Liver (tissue), 9 donors: ENCODE measurements around the gene BRD2. TPM values are rescaled to one million over a fixed set of nuclear protein-coding genes. Genes with fewer than 3 reads are reported as not detected.

Experiments
- DNase-seq: peaks from one replicate; pipeline ENCODE4 v3.0.0-alpha.2; 2017; ENCODE audit warnings: low spot score
- H3K27ac ChIP-seq, 2 donors: one replicate each; pipeline ENCODE4 v1.7.0; 2013; ENCODE audit warnings: inconsistent platforms in 2 of 2, low read length in 2 of 2, control low read depth in 1 of 2, low read depth in 1 of 2, mild to moderate bottlenecking in 1 of 2
- H3K27me3 ChIP-seq, 4 donors: one replicate each; pipeline versions ENCODE4 v1.6.1 to v1.7.0; 2013; ENCODE audit warnings: low read length in 3 of 4, inconsistent platforms in 1 of 4, mild to moderate bottlenecking in 1 of 4, moderate library complexity in 1 of 4; ENCODE audit not compliant: control insufficient read depth in 4 of 4, insufficient read depth in 4 of 4
- H3K36me3 ChIP-seq, 4 donors: one replicate each; pipeline versions ENCODE4 v1.6.1 to v1.7.0; 2013; ENCODE audit warnings: low read length in 3 of 4, mild to moderate bottlenecking in 3 of 4, low read depth in 1 of 4, moderate library complexity in 1 of 4; ENCODE audit not compliant: control insufficient read depth in 4 of 4, insufficient read depth in 3 of 4
- H3K4me1 ChIP-seq, 4 donors: one replicate each; pipeline versions ENCODE4 v1.6.1 to v1.7.0; 2013; ENCODE audit warnings: low read length in 3 of 4, mild to moderate bottlenecking in 3 of 4, moderate library complexity in 1 of 4; ENCODE audit not compliant: control insufficient read depth in 4 of 4, insufficient read depth in 4 of 4
- H3K4me3 ChIP-seq, 3 donors: one replicate each; pipeline versions ENCODE4 v1.6.1 to v1.7.0; 2013; ENCODE audit warnings: low read length in 3 of 3, control low read depth in 1 of 3, low read depth in 1 of 3, mild to moderate bottlenecking in 1 of 3
- H3K9ac ChIP-seq, 2 donors: one replicate each; pipeline ENCODE4 v1.7.0; 2013; ENCODE audit warnings: low read length in 2 of 2, mild to moderate bottlenecking in 2 of 2, moderate library complexity in 2 of 2, control low read depth in 1 of 2, low read depth in 1 of 2
- H3K9me3 ChIP-seq, 4 donors: one replicate each; pipeline versions ENCODE4 v1.6.1 to v1.7.0; 2013; ENCODE audit warnings: low read length in 3 of 4; ENCODE audit not compliant: control insufficient read depth in 4 of 4
- EGR1 ChIP-seq, 2 donors: IDR thresholded peaks; 2 replicates each; pipeline ENCODE4 v1.6.1; 2016 to 2018; ENCODE audit warnings: antibody characterized with exemption in 2 of 2, low read depth in 2 of 2
- FOXA1 ChIP-seq: IDR thresholded peaks from 2 replicates; pipeline ENCODE4 v1.6.1; 2016; ENCODE audit warnings: antibody characterized with exemption
- GABPA ChIP-seq, 2 donors: IDR thresholded peaks in 1 of 2; conservative IDR thresholded peaks in 1 of 2; 2 replicates each; pipeline ENCODE4 v1.6.1; 2016; ENCODE audit warnings: antibody characterized with exemption in 2 of 2, mild to moderate bottlenecking in 1 of 2, moderate library complexity in 1 of 2
- HNF4A ChIP-seq, 2 donors: conservative IDR thresholded peaks; 2 replicates each; pipeline ENCODE4 v1.6.1; 2016; ENCODE audit warnings: antibody characterized with exemption in 2 of 2, mild to moderate bottlenecking in 2 of 2
- HNF4G ChIP-seq: IDR thresholded peaks from 2 replicates; pipeline ENCODE4 v1.6.1; 2016; ENCODE audit warnings: antibody characterized with exemption
- JUND ChIP-seq, 2 donors: IDR thresholded peaks; 2 replicates each; pipeline ENCODE4 v1.6.1; 2016; ENCODE audit warnings: antibody characterized with exemption in 2 of 2
- NR2F2 ChIP-seq: IDR thresholded peaks from 2 replicates; pipeline ENCODE4 v1.6.1; 2016; ENCODE audit warnings: antibody characterized with exemption
- RAD21 ChIP-seq, 2 donors: IDR thresholded peaks; 2 replicates each; pipeline ENCODE4 v1.6.1; 2016; ENCODE audit warnings: antibody characterized with exemption in 2 of 2, mild to moderate bottlenecking in 2 of 2
- SP1 ChIP-seq: IDR thresholded peaks from 2 replicates; pipeline ENCODE4 v1.6.1; 2018; ENCODE audit warnings: antibody characterized with exemption, mild to moderate bottlenecking
- TAF1 ChIP-seq: conservative IDR thresholded peaks from 2 replicates; pipeline ENCODE4 v1.6.1; 2016; ENCODE audit warnings: antibody characterized with exemption, mild to moderate bottlenecking
- YY1 ChIP-seq: IDR thresholded peaks from 2 replicates; pipeline ENCODE4 v1.6.1; 2016; ENCODE audit warnings: antibody characterized with exemption, mild to moderate bottlenecking
- WGBS: extraction: QIAGEN DNeasy Blood & Tissue Kit; methylation state at CpG from one replicate; pipeline ENCODE4 v1.1.7; 2013; 5-methylcytosine and 5-hydroxymethylcytosine counted together
- polyA plus RNA-seq, 2 donors: library from polyadenylated mRNA; stranded (reverse) in 1 of 2; unstranded in 1 of 2; fragments of 200-250 nt in 1 of 2; fragments of >200 nt in 1 of 2; fragmentation: Nextera tagmentation in 1 of 2; extraction: Ambion mirVana in 1 of 2; gene quantifications; one replicate each; pipeline versions ENCODE4 v1.2.1 to v1.2.3, GENCODE V29; 2013 to 2015
- total RNA-seq, 2 donors: library from RNA; depleted of rRNA; stranded (reverse); fragments of >200 nt; gene quantifications; one replicate each; pipeline ENCODE4 v1.2.3, GENCODE V29; 2014
- TF ChIP-seq, protein P1 (sequence below): IDR thresholded peaks from 2 replicates; pipeline ENCODE4 v1.6.1; 2016; ENCODE audit warnings: antibody characterized with exemption
- TF ChIP-seq, protein P2 (sequence below): fragments of 150-350 bp; IDR thresholded peaks from 2 replicates; pipeline ENCODE4 v1.5.1; 2017; ENCODE audit warnings: improper control_type of control experiment, low read depth, low read length; ENCODE audit not compliant: missing input control
- TF ChIP-seq, protein P3 (sequence below): IDR thresholded peaks from 2 replicates; pipeline ENCODE4 v1.6.1; 2016; ENCODE audit warnings: antibody characterized with exemption
- TF ChIP-seq, protein P4 (sequence below): IDR thresholded peaks from 2 replicates; pipeline ENCODE4 v1.6.1; 2016; ENCODE audit warnings: antibody characterized with exemption, mild to moderate bottlenecking
- TF ChIP-seq, protein P5 (sequence below): IDR thresholded peaks from 2 replicates; pipeline ENCODE4 v1.6.1; 2016; ENCODE audit warnings: antibody characterized with exemption
- donor health status: healthy.
- donor health status: healthy.
- donor health status: healthy.
- donor health status: healthy.
- donor health status: healthy.

The BRD2 gene
- total and polyA plus RNA-seq, 4 donors, result 29.8 to 100 (median 50.2) TPM

DNA sequence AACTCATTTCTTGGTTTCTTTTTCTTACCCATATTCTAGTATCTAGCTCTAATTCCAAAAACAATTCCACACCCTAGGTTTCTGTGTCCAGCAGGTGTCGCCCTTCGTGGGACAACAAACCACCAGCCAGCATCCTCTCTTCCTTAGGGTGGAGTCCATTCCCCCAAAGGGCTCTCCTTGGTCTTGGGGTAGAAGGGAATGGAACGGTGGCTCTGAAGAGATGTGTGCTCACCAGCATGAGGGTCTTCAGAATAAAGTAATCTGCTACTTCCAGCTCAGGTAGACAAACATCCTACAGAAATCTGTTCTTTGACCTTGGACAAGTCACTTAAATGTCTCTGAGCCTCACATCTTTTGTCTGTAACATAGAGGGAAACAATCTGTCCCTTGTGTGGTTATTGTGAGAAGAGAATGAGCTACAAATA lies 34.7 kb upstream of the BRD2 start:
- 1% methylated on average over 3 of the region's 3 CpGs for WGBS

More for the DNA sequence above, 34.7 kb upstream of the BRD2 start:
- H3K27ac ChIP-seq, result no peak overlapping the region
- H3K36me3 ChIP-seq, result no peaks in the 10 kb centered on the region
- H3K9me3 ChIP-seq, result no peaks in the 10 kb centered on the region
- DNase-seq, result peak; percentile 86
- no peaks in the 10 kb centered on the region for H3K27me3 ChIP-seq
- H3K9ac ChIP-seq, result no peak overlapping the region
- H3K4me3 ChIP-seq, result no peak overlapping the region
- TF ChIP-seq, protein P1, sequence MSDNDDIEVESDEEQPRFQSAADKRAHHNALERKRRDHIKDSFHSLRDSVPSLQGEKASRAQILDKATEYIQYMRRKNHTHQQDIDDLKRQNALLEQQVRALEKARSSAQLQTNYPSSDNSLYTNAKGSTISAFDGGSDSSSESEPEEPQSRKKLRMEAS, result no peak
- TF ChIP-seq YY1 (no peak), RAD21 (IDR thresholded peaks at IDR 0.05) (peak; percentile 86 to 92), FOXA1 (no peak), EGR1 (IDR thresholded peaks at IDR 0.05; ENCODE audit: low read depth in 2 of 2) (no peak), SP1 (no peak), GABPA (IDR thresholded peaks at IDR 0.05 in 1 of 2, conservative IDR thresholded peaks at IDR 0.05 in 1 of 2) (no peak), HNF4A (conservative IDR thresholded peaks at IDR 0.05) (peak in 1 of 2 donors; percentile 10), TAF1 (no peak), HNF4G (no peak), NR2F2 (no peak), JUND (IDR thresholded peaks at IDR 0.05) (no peak)
- TF ChIP-seq, protein P2, sequence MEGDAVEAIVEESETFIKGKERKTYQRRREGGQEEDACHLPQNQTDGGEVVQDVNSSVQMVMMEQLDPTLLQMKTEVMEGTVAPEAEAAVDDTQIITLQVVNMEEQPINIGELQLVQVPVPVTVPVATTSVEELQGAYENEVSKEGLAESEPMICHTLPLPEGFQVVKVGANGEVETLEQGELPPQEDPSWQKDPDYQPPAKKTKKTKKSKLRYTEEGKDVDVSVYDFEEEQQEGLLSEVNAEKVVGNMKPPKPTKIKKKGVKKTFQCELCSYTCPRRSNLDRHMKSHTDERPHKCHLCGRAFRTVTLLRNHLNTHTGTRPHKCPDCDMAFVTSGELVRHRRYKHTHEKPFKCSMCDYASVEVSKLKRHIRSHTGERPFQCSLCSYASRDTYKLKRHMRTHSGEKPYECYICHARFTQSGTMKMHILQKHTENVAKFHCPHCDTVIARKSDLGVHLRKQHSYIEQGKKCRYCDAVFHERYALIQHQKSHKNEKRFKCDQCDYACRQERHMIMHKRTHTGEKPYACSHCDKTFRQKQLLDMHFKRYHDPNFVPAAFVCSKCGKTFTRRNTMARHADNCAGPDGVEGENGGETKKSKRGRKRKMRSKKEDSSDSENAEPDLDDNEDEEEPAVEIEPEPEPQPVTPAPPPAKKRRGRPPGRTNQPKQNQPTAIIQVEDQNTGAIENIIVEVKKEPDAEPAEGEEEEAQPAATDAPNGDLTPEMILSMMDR, result peak; percentile 87
- TF ChIP-seq, protein P3, sequence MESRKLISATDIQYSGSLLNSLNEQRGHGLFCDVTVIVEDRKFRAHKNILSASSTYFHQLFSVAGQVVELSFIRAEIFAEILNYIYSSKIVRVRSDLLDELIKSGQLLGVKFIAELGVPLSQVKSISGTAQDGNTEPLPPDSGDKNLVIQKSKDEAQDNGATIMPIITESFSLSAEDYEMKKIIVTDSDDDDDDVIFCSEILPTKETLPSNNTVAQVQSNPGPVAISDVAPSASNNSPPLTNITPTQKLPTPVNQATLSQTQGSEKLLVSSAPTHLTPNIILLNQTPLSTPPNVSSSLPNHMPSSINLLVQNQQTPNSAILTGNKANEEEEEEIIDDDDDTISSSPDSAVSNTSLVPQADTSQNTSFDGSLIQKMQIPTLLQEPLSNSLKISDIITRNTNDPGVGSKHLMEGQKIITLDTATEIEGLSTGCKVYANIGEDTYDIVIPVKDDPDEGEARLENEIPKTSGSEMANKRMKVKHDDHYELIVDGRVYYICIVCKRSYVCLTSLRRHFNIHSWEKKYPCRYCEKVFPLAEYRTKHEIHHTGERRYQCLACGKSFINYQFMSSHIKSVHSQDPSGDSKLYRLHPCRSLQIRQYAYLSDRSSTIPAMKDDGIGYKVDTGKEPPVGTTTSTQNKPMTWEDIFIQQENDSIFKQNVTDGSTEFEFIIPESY, result no peak
- TF ChIP-seq, protein P4, sequence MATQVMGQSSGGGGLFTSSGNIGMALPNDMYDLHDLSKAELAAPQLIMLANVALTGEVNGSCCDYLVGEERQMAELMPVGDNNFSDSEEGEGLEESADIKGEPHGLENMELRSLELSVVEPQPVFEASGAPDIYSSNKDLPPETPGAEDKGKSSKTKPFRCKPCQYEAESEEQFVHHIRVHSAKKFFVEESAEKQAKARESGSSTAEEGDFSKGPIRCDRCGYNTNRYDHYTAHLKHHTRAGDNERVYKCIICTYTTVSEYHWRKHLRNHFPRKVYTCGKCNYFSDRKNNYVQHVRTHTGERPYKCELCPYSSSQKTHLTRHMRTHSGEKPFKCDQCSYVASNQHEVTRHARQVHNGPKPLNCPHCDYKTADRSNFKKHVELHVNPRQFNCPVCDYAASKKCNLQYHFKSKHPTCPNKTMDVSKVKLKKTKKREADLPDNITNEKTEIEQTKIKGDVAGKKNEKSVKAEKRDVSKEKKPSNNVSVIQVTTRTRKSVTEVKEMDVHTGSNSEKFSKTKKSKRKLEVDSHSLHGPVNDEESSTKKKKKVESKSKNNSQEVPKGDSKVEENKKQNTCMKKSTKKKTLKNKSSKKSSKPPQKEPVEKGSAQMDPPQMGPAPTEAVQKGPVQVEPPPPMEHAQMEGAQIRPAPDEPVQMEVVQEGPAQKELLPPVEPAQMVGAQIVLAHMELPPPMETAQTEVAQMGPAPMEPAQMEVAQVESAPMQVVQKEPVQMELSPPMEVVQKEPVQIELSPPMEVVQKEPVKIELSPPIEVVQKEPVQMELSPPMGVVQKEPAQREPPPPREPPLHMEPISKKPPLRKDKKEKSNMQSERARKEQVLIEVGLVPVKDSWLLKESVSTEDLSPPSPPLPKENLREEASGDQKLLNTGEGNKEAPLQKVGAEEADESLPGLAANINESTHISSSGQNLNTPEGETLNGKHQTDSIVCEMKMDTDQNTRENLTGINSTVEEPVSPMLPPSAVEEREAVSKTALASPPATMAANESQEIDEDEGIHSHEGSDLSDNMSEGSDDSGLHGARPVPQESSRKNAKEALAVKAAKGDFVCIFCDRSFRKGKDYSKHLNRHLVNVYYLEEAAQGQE, result no peak
- TF ChIP-seq, protein P5, sequence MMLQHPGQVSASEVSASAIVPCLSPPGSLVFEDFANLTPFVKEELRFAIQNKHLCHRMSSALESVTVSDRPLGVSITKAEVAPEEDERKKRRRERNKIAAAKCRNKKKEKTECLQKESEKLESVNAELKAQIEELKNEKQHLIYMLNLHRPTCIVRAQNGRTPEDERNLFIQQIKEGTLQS, result no peak
- no peaks in the 10 kb centered on the region for H3K4me1 ChIP-seq
